GM12875 (cell line): ENCODE results near the gene MRPL44.
"Not testable (repeated sequence)": the region's sequence is repeated elsewhere in the genome, so short reads cannot be mapped to it uniquely, and the experiment has no call there.

ENCODE experiments used
- H3K4me3 ChIP-seq: one replicate; pipeline ENCODE4 v1.5.1; 2011; ENCODE audit warnings: low read depth, low read length, control low read depth
- TF ChIP-seq, protein P1 (sequence below): IDR thresholded peaks from 2 replicates; pipeline ENCODE4 v1.5.1; 2011; ENCODE audit warnings: low read depth, mild to moderate bottlenecking, control low read depth, inconsistent platforms, low read length, moderate library complexity, borderline replicate concordance; ENCODE audit not compliant: insufficient read depth

MRPL44 gene

DNA sequence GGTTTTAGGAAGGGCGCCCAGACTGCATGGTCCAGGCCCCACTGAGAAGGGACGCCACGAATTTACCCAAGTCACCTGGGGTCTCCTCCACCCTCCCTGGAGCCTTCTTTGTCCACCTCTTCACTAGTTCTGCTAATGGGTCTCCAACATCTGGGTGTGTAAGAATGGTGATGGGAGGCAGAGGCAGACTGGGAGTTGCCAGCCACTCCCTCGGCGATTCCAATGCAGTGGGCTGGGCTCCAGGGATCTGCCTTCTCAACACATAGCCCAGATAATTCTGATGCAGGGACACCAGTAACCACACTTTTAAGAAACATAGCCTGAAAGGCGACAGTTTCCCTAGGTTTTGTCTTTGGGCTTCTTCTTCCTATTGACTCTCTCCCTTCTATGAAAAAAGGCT is 39.1 kb downstream of the MRPL44 start:
- TF ChIP-seq, protein P1, sequence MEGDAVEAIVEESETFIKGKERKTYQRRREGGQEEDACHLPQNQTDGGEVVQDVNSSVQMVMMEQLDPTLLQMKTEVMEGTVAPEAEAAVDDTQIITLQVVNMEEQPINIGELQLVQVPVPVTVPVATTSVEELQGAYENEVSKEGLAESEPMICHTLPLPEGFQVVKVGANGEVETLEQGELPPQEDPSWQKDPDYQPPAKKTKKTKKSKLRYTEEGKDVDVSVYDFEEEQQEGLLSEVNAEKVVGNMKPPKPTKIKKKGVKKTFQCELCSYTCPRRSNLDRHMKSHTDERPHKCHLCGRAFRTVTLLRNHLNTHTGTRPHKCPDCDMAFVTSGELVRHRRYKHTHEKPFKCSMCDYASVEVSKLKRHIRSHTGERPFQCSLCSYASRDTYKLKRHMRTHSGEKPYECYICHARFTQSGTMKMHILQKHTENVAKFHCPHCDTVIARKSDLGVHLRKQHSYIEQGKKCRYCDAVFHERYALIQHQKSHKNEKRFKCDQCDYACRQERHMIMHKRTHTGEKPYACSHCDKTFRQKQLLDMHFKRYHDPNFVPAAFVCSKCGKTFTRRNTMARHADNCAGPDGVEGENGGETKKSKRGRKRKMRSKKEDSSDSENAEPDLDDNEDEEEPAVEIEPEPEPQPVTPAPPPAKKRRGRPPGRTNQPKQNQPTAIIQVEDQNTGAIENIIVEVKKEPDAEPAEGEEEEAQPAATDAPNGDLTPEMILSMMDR: no peak

DNA sequence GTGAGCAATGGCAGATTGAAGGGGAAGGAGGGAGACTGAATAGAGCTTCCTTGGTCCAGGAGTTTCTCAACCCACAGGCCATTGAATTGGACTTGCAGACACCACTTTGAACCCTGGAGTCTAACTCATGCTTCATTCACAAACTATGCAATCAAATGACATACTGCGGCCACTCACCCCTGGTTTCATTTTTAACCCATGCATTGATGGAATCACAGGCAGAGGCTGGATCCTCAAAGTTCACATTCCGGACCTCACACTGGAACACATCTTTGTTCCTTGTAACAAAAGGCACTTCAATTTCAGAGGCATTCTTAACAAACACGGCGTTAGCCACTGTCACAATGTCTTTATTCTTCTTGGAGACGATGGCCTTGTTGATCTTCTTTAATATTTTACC is 40.7 kb downstream of the MRPL44 start:
- no peak overlapping the region for H3K4me3 ChIP-seq
- TF ChIP-seq, protein P1: no peak

More for the DNA sequence above, 39.1 kb downstream of the MRPL44 start:
- H3K4me3 ChIP-seq: no peak overlapping the region

DNA sequence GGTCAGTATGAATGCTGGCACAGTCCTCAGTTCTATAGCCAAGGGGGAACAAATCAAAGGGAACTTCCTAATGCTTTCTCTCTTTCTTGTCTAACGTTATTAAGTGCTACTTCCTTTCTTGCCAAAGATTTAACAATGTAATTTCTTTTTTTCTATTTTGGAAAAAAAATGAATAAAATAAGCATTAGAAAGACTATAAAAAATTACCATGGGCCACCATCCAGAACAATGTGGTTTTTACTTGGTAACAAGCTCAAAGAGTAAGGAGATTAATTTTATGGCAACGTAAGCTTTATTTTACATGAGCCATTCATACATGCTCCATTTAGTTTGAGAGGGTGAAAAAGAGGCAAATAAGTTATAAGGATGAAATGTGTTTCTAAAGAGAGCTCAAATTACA is 41.7 kb downstream of the MRPL44 start:
- TF ChIP-seq, protein P1: no peak
- H3K4me3 ChIP-seq: no peak overlapping the region

DNA sequence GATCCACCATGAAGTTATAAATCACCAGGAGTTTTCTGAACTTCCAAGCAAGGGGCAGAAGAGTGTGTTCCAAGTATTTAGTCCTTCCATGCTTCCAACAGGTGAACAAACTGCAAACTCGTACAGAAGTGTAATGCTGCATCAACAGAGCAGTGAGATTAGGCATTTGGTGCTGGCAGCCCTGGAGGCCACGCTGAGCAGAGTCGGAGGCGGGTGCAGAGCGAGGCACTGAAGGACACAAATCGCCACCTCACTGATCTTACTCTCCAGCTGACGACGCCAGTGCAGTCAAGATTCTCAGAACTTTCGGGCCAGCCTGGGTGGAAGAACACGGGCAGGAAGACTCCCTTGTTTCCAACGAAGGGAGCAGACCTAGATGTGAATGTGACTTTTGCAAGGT is 42.6 kb downstream of the MRPL44 start:
- TF ChIP-seq, protein P1: no peak
- no peak overlapping the region for H3K4me3 ChIP-seq

DNA sequence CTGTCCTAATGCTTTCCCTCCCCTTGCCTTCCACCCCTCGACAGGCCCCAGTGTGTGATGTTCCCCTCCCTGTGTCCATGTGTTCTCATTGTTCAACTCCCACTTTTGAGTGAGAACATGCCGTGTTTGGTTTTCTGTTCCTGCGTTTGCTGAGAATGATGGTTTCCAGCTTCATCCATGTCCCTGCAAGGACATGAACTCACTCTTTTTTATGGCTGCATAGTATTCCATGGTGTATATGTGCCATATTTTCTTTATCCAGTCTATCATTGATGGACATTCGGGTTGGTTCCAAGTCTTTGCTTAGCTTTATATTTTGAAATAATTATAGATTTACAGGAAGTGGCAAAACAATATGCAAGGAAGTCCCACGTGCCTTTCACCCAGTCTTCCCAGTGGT is 43.4 kb downstream of the MRPL44 start:
- not testable (repeated sequence) for H3K4me3 ChIP-seq

DNA sequence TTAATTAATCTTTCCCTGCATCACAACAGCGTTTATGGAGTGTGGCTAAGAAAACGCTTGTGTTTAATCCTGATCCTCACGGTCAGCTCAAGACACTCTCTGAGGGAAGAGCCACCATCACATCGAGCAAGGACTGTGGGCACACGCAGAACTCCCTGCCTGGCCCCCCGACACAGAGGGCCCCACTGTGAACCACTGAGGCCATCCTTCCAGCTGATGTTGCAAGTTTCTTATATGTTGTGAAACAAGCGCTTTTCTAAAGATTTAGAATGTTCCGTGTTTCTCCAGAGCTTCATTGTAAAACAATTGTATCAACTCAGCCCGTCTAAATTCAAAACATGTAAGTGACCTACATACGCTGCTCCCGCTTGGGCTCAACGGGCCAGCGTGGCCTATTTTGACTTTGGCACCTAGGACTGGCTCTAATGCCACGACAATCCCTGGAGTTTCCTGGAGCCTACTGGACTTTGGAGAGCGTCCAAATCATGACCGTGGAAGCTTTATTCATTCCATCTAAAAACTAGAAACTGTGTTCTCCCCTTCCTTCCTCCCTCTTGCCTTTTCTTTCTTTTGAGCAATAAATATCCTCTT is 46.9 kb downstream of the MRPL44 start:
- TF ChIP-seq, protein P1: no peak
- H3K4me3 ChIP-seq: no peak overlapping the region

DNA sequence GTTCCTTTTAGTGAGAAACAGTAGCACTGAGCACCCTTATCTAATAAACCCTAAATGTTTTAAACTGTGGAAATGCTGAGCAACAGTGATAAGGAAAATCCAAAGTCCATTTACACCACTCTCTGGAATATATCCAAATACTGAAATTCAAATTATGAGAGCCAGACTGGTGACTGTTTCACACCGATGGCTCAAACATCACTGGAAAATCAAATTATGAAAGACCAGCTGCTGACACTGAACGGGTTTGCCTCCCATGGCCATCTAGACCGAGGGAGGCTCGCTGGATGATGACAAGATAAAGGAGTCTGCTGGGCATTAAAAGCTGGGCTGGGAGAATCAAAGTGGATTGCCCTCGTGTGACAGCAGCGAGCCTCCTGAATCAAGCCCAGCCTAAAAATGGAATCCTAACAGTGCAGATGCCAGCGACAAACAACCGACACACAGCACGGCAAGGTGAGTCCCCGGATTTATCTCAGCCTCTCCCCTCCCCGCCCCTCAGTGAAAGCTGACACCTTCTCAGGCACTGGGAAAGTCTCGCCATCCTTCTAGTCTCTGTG is 51.5 kb downstream of the MRPL44 start:
- TF ChIP-seq, protein P1: no peak
- H3K4me3 ChIP-seq: no peak overlapping the region
